B cell (primary cell): ENCODE measurements around the gene TRAP1. TPM values are rescaled to one million over a fixed set of nuclear protein-coding genes. Genes with fewer than 3 reads are reported as not detected.
"Not testable (repeated sequence)": the region's sequence is repeated elsewhere in the genome, so short reads cannot be mapped to it uniquely, and the experiment has no call there.

Source experiments
- ATAC-seq: fragments of 200-7000 bp; cut with Tn5 transposase; one replicate; pipeline ENCODE4 v1.10.0; 2021; ENCODE audit warnings: low read depth, mild to moderate bottlenecking, moderate number of reproducible peaks, moderate library complexity
- CTCF ChIA-PET: fragments of 350-600 bp; sonication (Branson Sonifier 250); formaldehyde crosslinking; loops from one replicate; lab custom pipeline; 2021; ENCODE audit warnings: antibody characterized with exemption, inconsistent platforms; lab: Charles Lee
- POLR2A ChIA-PET: fragments of 350-600 bp; sonication (Branson Sonifier 250); formaldehyde crosslinking; loops from one replicate; lab custom pipeline; 2021; ENCODE audit warnings: antibody characterized with exemption; lab: Charles Lee
- DNase-seq: peaks from one replicate; pipeline ENCODE4 v3.0.0; 2013
- H2AFZ ChIP-seq: 2 replicates; pipeline ENCODE4 v1.6.1; 2012; ENCODE audit warnings: mild to moderate bottlenecking, low read depth, low read length; ENCODE audit not compliant: insufficient read depth, poor library complexity, severe bottlenecking
- H3K27ac ChIP-seq, 2 donors: 1 replicate in 1 of 2; 2 replicates in 1 of 2; pipeline ENCODE4 v1.5.1; 2012 to 2013; ENCODE audit warnings: low read length in 2 of 2, mild to moderate bottlenecking in 2 of 2, moderate library complexity in 1 of 2
- H3K27me3 ChIP-seq, 4 experiments: fragments of 200-600 bp in 1 of 4; sonication (generic) in 1 of 4; replicated peaks in 1 of 4; 1 replicate in 2 of 4; 2 replicates in 2 of 4; pipeline versions ENCODE4 v1.6.1 to v1.7.0; 2013 to 2016; ENCODE audit warnings: low read length in 3 of 4, mild to moderate bottlenecking in 2 of 4, mixed read lengths in 1 of 4, moderate library complexity in 1 of 4; ENCODE audit not compliant: insufficient read depth in 4 of 4, control insufficient read depth in 3 of 4; ENCODE audit errors: control extremely low read depth in 1 of 4
- H3K36me3 ChIP-seq, 2 experiments: replicated peaks in 1 of 2; 1 replicate in 1 of 2; 2 replicates in 1 of 2; pipeline versions ENCODE4 v1.6.1 to v1.7.1; 2013; ENCODE audit warnings: low read length in 1 of 2; ENCODE audit not compliant: insufficient read depth in 2 of 2, control insufficient read depth in 1 of 2; ENCODE audit errors: control extremely low read depth in 1 of 2, extremely low read depth in 1 of 2
- H3K4me1 ChIP-seq, 2 donors: fragments of 200-600 bp in 1 of 2; sonication (generic) in 1 of 2; 1 replicate in 1 of 2; 2 replicates in 1 of 2; pipeline versions ENCODE4 v1.5.1 to v1.6.1; 2013 to 2017; ENCODE audit warnings: low read length in 2 of 2; ENCODE audit not compliant: control insufficient read depth in 2 of 2, insufficient read depth in 2 of 2
- H3K4me2 ChIP-seq: replicated peaks from 2 replicates; pipeline ENCODE3; 2012; ENCODE audit warnings: mild to moderate bottlenecking, low read depth, low read length; ENCODE audit not compliant: poor library complexity, severe bottlenecking
- H3K4me3 ChIP-seq, 5 experiments: fragments of 200-600 bp in 1 of 5; sonication (generic) in 1 of 5; 1 replicate in 3 of 5; 2 replicates in 2 of 5; pipeline versions ENCODE4 v1.5.1 to v1.7.0; 2011 to 2016; ENCODE audit warnings: low read length in 4 of 5, mild to moderate bottlenecking in 4 of 5, low read depth in 2 of 5, control low read depth in 1 of 5, moderate library complexity in 1 of 5; ENCODE audit not compliant: insufficient read depth in 1 of 5; ENCODE audit errors: control extremely low read depth in 1 of 5, extremely low read depth in 1 of 5
- H3K79me2 ChIP-seq: fragments of 200-600 bp; sonication (generic); one replicate; pipeline ENCODE4 v1.6.0; 2016; ENCODE audit warnings: low read length; ENCODE audit not compliant: control insufficient read depth, insufficient read depth
- H3K9ac ChIP-seq: fragments of 200-600 bp; sonication (generic); 2 replicates; pipeline ENCODE4 v1.6.1; 2017; ENCODE audit warnings: mild to moderate bottlenecking, low read length, moderate library complexity
- H3K9me3 ChIP-seq, 3 donors: one replicate each; pipeline versions ENCODE4 v1.6.1 to v1.7.1; 2013; ENCODE audit warnings: low read length in 2 of 3; ENCODE audit not compliant: control insufficient read depth in 2 of 3, insufficient read depth in 1 of 3; ENCODE audit errors: control extremely low read depth in 1 of 3
- H4K20me1 ChIP-seq: 2 replicates; pipeline ENCODE4 v1.6.0; 2012; ENCODE audit warnings: mild to moderate bottlenecking, low read length; ENCODE audit not compliant: insufficient read depth, control insufficient read depth, poor library complexity, severe bottlenecking
- H3K27ac Mint-ChIP-seq: one replicate; pipeline ENCODE4 v1.8.0; 2021; ENCODE audit warnings: mixed read lengths
- H3K27me3 Mint-ChIP-seq: one replicate; pipeline ENCODE4 v1.8.0; 2021; ENCODE audit warnings: mixed read lengths
- H3K4me1 Mint-ChIP-seq: one replicate; pipeline ENCODE4 v1.8.0; 2021; ENCODE audit warnings: mixed read lengths
- H3K4me3 Mint-ChIP-seq: one replicate; pipeline ENCODE4 v1.8.0; 2021; ENCODE audit warnings: mixed read lengths
- H3K9me3 Mint-ChIP-seq: one replicate; pipeline ENCODE4 v1.8.0; 2022; ENCODE audit warnings: mixed read lengths; ENCODE audit not compliant: insufficient read depth
- EZH2 ChIP-seq: IDR thresholded peaks from 2 replicates; pipeline ENCODE4 v1.6.1; 2012; ENCODE audit warnings: borderline replicate concordance, low read depth, mild to moderate bottlenecking, moderate library complexity, low read length; ENCODE audit not compliant: insufficient read depth, poor library complexity, severe bottlenecking
- WGBS: methylation state at CpG from one replicate; pipeline ENCODE4 v1.1.5; 2013; ENCODE audit warnings: missing lambda C conversion rate; ENCODE audit not compliant: insufficient coverage; 5-methylcytosine and 5-hydroxymethylcytosine counted together
- intact Hi-C: fragments of 100-400 bp; cut with micrococcal nuclease; formaldehyde crosslinking; loops from one replicate; pipeline ENCODE4 v1.10.0; 2022
- polyA plus RNA-seq: library from polyadenylated mRNA; depleted of rRNA; stranded (reverse); fragments of >200 nt; gene quantifications from 2 replicates; pipeline ENCODE4 v1.2.3, GENCODE V29; 2012
- total RNA-seq, 2 donors: library from RNA; stranded (reverse); fragments of 120-200 nt in 1 of 2; gene quantifications; 1 replicate in 1 of 2; 2 replicates in 1 of 2; pipeline versions ENCODE4 v1.2.3 to v1.2.4, GENCODE V29; 2013 to 2022
- TF ChIP-seq, protein P1 (sequence below): fragments of 200-600 bp; IDR thresholded peaks from one replicate; pipeline ENCODE4 v1.8.0; 2022; ENCODE audit warnings: antibody characterized with exemption, mild to moderate bottlenecking

The TRAP1 gene
- total and polyA plus RNA-seq, 2 donors (not counting 1 experiment from before 2014, with no cell fraction given): 51.1 to 88.4 TPM

DNA sequence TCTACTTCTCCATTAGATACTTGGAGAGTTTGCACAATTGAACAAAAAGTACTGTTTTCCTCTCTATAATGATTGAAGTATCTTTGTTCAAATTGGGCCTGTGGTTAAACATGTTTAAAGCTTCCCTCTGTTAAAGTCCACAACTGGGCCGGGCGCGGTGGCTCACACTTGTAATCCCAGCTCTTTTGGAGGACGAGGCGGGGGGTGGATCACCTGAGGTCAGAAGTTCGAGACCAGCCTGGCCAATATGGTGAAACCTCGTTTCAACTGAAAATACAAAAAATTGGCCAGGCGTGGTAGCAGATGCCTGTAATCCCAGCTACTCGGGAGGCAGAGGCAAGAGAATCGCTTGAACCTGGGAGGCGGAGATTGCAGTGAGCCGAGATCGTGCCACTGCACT lies 108.3 kb downstream of the TRAP1 start:
- H3K27me3 ChIP-seq, H3K27ac Mint-ChIP-seq, H3K4me3 ChIP-seq, H3K9me3 Mint-ChIP-seq, DNase-seq, H3K9me3 ChIP-seq, H3K27ac ChIP-seq, H3K4me2 ChIP-seq, H3K4me3 Mint-ChIP-seq, H3K27me3 Mint-ChIP-seq, H3K36me3 ChIP-seq, CTCF ChIA-PET, H3K9ac ChIP-seq, H2AFZ ChIP-seq, intact Hi-C loops, H4K20me1 ChIP-seq, ATAC-seq: not testable (repeated sequence)
- Histone ChIP-seq H3K79me2 (peaks cover 46% of the 10 kb centered on the region), H3K4me1 (peaks cover 30 to 38% of the 10 kb centered on the region in 2 donors)
- POLR2A ChIA-PET: interaction anchor here (0.5 kb wide), 1 partner anchor 8 kb away, joined by 3 read pairs; no protein-coding TSS in a partner anchor
- H3K4me1 Mint-ChIP-seq: peaks cover 53% of the 10 kb centered on the region
- 99% methylated on average over 8 of the region's 13 CpGs for WGBS

DNA sequence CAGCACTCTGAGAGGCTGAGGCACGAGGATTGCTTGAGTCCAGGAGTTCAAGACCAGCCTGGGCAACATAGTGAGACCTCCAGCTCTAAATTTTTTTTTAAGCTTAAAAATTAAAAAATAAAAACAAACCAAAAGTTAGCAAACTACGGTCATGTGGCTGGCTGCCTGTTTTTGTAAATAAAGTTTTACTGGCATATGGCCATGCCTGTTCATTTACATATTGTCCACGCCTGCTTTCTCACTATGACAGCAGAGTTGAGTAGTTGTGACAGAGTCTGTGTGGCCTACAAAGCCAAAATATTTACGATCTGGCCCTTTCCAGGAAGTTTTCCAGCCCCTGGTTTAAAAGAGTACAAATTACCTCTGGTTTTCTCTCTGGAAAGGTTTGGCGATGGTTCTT lies 109.3 kb downstream of the TRAP1 start:
- Histone ChIP-seq H3K79me2 (peaks cover 39% of the 10 kb centered on the region), H3K27me3 (no peaks in the 10 kb centered on the region), H3K4me1 (peaks cover 27 to 38% of the 10 kb centered on the region in 2 donors), H2AFZ (no peak overlapping the region), H3K36me3 (no peaks in the 10 kb centered on the region), H3K9me3 (no peaks in the 10 kb centered on the region), H3K4me3 (no peak overlapping the region), H3K9ac (no peak overlapping the region), H3K27ac (no peak overlapping the region), H3K4me2 (no peak overlapping the region), H4K20me1 (peaks cover 2% of the 10 kb centered on the region)
- ATAC-seq: no peak
- WGBS: 100% methylated on average over 1 of the region's 5 CpGs
- no peak for DNase-seq
- Mint-ChIP-seq H3K4me1 (peaks cover 47% of the 10 kb centered on the region), H3K27ac (no peak overlapping the region), H3K27me3 (no peaks in the 10 kb centered on the region), H3K9me3 (no peaks in the 10 kb centered on the region), H3K4me3 (no peak overlapping the region)
- no peak for TF ChIP-seq EZH2
- TF ChIP-seq, protein P1, sequence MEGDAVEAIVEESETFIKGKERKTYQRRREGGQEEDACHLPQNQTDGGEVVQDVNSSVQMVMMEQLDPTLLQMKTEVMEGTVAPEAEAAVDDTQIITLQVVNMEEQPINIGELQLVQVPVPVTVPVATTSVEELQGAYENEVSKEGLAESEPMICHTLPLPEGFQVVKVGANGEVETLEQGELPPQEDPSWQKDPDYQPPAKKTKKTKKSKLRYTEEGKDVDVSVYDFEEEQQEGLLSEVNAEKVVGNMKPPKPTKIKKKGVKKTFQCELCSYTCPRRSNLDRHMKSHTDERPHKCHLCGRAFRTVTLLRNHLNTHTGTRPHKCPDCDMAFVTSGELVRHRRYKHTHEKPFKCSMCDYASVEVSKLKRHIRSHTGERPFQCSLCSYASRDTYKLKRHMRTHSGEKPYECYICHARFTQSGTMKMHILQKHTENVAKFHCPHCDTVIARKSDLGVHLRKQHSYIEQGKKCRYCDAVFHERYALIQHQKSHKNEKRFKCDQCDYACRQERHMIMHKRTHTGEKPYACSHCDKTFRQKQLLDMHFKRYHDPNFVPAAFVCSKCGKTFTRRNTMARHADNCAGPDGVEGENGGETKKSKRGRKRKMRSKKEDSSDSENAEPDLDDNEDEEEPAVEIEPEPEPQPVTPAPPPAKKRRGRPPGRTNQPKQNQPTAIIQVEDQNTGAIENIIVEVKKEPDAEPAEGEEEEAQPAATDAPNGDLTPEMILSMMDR: no peak
- intact Hi-C loops: no loop called here
- CTCF ChIA-PET: no interaction called here
- POLR2A ChIA-PET: no interaction called here

Other genes with a start within 250 kb of the TRAP1 start
- not detected in 2 replicates for gene C16orf90, start 222.0 kb downstream of the TRAP1 start, total RNA-seq
- not detected in 2 replicates for gene C16orf90, start 222.0 kb downstream of the TRAP1 start, polyA plus RNA-seq
- gene CLUAP1, start 216.5 kb downstream of the TRAP1 start, total RNA-seq: 12.2 and 14.7 TPM in 2 replicates
- gene CLUAP1, start 216.5 kb downstream of the TRAP1 start, polyA plus RNA-seq: 1.0 and 3.2 TPM in 2 replicates
- gene NLRC3, start 140.1 kb downstream of the TRAP1 start, total RNA-seq: 35.7 and 39.6 TPM in 2 replicates
- 28.8 and 29.3 TPM in 2 replicates for gene NLRC3, start 140.1 kb downstream of the TRAP1 start, polyA plus RNA-seq
- gene SLX4, start 105.9 kb downstream of the TRAP1 start, total RNA-seq: 13.3 and 14.4 TPM in 2 replicates
- gene SLX4, start 105.9 kb downstream of the TRAP1 start, polyA plus RNA-seq: 5.2 and 5.4 TPM in 2 replicates
- 53.7 and 54.8 TPM in 2 replicates for gene DNASE1, start 62.8 kb downstream of the TRAP1 start, total RNA-seq
- gene DNASE1, start 62.8 kb downstream of the TRAP1 start, polyA plus RNA-seq: 36.2 and 53.3 TPM in 2 replicates
- gene CREBBP, start 163.2 kb upstream of the TRAP1 start, total RNA-seq: 205 and 206 TPM in 2 replicates
- 27.3 and 27.6 TPM in 2 replicates for gene CREBBP, start 163.2 kb upstream of the TRAP1 start, polyA plus RNA-seq